ENCODE data around the gene PAGR1.
A peak's percentile ranks its signal among the peaks of the same experiment; 100 is the strongest.
"Not testable (repeated sequence)": the region's sequence is repeated elsewhere in the genome, so short reads cannot be mapped to it uniquely, and the experiment has no call there.

Gene PAGR1

DNA sequence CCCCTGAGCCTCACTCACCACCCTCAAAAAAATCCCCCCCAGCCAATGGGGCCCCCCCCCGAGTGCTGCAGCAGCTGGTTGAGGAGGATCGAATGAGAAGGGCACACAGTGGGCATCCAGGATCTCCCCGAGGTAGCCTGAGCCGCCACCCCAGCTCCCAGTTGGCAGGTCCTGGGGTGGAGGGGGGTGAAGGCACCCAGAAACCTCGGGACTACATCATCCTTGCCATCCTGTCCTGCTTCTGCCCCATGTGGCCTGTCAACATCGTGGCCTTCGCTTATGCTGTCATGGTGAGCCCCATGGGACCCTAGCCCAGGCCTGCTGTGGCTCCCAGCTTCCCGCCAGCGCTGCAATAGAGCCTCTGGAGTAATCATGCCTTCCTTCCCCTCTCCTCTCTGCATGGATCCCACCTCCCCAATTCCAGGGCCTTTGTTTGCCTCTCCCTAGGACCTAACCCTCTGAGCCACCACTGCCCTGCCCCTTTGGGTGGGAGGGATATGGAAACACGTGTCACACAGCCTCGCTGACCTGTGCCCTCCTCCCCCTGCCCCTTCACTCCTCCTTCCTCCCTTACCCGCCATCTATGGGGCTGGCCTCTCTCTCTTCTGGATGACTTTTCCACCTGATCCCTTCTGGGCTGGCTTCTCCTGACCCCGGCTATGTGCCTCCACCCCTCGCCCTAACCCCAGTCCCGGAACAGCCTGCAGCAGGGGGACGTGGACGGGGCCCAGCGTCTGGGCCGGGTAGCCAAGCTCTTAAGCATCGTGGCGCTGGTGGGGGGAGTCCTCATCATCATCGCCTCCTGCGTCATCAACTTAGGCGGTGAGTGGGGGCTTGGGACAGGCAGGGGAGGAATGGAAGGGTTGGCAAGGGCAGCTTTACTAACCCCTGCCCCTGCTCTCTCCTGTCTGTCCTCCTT, 2.0 kb upstream of the PAGR1 start:
- no peak for DNase-seq

DNA sequence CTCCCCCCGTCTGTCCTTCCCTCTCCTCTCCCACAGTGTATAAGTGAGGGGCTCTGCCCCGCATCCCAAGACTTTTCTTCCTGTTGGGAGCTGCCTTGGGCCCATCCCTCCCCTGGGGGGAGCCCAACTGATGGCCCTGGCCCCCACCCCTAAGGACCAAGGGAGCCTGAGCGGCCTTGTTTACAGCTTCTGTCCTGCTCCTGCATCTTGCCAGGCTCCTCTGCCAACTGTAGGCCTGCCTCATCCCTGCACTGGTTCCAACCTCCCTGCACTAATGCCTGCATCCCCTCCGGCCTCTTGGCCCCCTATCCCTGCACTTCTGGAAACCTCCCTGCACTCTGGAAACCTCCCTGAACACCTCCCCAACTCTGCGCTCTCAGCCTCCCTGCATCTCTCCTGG, 1.4 kb upstream of the PAGR1 start:
- no peak for DNase-seq

DNA sequence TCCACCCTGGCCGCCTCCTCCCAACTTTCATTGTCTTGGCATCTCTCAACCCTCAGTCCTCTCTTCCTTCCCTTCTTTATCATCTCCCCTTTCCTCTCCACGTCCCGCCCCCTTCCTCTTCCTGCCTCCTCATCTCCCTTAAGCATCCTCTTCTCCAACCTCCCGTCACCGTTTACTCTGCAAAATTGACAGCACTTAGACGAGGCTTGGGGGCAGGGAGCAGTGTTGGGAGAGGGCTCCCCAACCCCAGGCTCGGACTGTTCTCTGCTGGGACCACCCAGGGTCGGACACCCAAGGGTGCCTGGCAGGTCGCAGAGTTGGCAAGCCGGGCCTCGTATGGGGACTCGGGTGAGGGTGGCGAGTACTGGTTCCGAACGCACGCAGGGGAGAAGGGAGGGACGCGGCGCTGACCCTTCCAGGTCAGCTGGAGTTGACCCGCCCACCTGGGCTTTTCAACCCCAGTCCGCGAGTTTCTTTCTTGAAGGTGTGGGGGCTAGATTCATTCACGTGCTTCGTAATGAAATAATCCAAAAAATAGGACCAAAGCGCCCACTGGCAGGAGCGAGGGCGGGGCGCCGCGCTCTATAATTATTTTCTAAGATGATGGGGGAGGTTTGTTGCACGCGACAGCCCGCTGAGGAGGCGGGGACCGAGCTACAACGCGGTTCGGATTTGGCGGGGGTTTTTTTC, 775 bp upstream of the PAGR1 start:
- DNase-seq = peak; percentile 72

GRCh38 chr16:29816694-29817441, 916 bp downstream of the PAGR1 start:
- peak; percentile 68 for DNase-seq

GRCh38 chr16:29818082-29818481, 2.1 kb downstream of the PAGR1 start:
- no peak for DNase-seq

- DNase-seq = no peak
These were observed 3.6 kb downstream of the PAGR1 start for GRCh38 chr16:29819506-29819905.

GRCh38 chr16:29820271-29820701, 4.3 kb downstream of the PAGR1 start, which contains the start of gene MVP:
Gene MVP, plus strand, starts transcription at chr16:29820462. Its CDS starts 10,088 bp downstream, at chr16:29830550.
- peak; percentile 68 for DNase-seq

- DNase-seq = peak; percentile 49
These were observed 5.0 kb downstream of the PAGR1 start for GRCh38 chr16:29820730-29821642.

DNA sequence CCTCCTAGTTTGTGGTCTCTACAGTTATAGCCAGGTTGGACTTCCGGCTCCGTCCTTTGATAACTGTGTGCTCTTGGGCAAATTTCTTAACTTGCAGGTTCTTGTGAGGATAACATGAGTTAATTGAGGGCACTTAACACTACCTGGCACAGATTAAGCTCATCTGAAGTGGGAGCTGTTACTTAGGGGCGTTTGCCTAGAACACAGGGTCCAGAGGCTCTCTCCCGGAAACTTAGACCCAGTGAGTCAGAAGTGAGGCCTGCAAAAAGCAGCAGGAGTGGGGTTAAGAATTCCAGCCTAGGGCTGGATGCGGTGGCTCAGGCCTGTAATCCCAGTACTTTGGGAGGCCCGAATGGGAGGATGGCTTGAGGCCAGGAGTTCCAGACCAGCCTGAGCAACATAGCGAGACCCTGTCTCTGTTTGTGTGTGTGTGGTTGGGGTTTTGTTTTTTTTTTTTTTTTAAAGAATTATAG, 5.7 kb downstream of the PAGR1 start:
- no peak for DNase-seq

GRCh38 chr16:29824589-29825144, 8.7 kb downstream of the PAGR1 start:
- DNase-seq = no peak

GRCh38 chr16:29825145-29826044, 9.4 kb downstream of the PAGR1 start:
- peak; percentile 55 for DNase-seq

- no peak for DNase-seq
These were observed 10.4 kb downstream of the PAGR1 start for GRCh38 chr16:29826342-29826695.

GRCh38 chr16:29830774-29831173, 14.8 kb downstream of the PAGR1 start:
- DNase-seq = no peak

GRCh38 chr16:29831490-29831889, 15.5 kb downstream of the PAGR1 start:
- DNase-seq = no peak

DNA sequence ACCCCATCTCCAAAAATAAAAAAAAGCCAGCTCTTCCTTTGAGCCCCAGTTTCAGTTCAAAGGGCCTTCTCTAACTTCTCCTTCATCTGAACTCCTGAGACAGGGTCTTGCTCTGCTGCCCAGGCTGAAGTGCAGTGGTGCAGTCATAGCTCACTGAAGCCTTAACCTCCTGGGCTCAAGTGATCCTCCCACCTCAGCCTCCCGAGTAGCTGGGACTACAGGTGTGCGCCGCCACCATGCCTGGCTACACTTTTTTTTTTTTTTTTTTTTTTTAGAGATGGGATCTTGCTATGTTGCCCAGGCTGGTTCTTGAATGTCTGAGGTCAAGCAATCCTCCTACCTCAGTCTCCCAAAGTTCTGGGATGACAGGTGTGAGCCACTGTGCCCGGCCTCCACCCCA, 17.3 kb downstream of the PAGR1 start:
- not testable (repeated sequence) for DNase-seq

- no peak for DNase-seq
These were observed 18.1 kb downstream of the PAGR1 start for GRCh38 chr16:29834079-29834478.

- no peak for DNase-seq
These were observed 20.0 kb downstream of the PAGR1 start for GRCh38 chr16:29835926-29836325.

GRCh38 chr16:29836623-29837022, 20.7 kb downstream of the PAGR1 start:
- no peak for DNase-seq

- DNase-seq = no peak
These were observed 21.9 kb downstream of the PAGR1 start for GRCh38 chr16:29837841-29838240.

- no peak for DNase-seq
These were observed 23.9 kb downstream of the PAGR1 start for GRCh38 chr16:29839822-29840221.

DNA sequence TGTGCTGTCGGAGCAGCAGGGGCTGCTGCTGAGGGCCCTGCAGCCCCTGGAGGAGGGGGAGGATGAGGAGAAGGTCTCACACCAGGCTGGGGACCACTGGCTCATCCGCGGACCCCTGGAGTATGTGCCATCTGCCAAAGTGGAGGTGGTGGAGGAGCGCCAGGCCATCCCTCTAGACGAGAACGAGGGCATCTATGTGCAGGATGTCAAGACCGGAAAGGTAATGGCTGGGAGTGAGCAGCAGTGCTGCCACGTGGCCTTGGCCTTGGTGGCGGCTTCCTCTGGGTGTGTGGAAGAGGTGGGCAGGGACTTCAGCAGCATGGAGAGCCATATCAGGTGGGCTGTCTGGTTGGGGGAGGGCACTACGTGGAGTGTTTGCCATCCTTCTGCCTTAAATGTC, 24.3 kb downstream of the PAGR1 start:
- no peak for DNase-seq

Measured in CD4-positive, alpha-beta T cell treated with Interleukin-17A for 4 hours (primary cell).